NCI-H2227 (cell line): ENCODE measurements around the gene USP21.
A peak's percentile ranks its signal among the peaks of the same experiment; 100 is the strongest.

Source experiments
- DNase-seq: peaks from one replicate; lab custom pipeline; 2025; ENCODE audit not compliant: unreplicated experiment; lab: John Stamatoyannopoulos, UW

The USP21 gene

DNA sequence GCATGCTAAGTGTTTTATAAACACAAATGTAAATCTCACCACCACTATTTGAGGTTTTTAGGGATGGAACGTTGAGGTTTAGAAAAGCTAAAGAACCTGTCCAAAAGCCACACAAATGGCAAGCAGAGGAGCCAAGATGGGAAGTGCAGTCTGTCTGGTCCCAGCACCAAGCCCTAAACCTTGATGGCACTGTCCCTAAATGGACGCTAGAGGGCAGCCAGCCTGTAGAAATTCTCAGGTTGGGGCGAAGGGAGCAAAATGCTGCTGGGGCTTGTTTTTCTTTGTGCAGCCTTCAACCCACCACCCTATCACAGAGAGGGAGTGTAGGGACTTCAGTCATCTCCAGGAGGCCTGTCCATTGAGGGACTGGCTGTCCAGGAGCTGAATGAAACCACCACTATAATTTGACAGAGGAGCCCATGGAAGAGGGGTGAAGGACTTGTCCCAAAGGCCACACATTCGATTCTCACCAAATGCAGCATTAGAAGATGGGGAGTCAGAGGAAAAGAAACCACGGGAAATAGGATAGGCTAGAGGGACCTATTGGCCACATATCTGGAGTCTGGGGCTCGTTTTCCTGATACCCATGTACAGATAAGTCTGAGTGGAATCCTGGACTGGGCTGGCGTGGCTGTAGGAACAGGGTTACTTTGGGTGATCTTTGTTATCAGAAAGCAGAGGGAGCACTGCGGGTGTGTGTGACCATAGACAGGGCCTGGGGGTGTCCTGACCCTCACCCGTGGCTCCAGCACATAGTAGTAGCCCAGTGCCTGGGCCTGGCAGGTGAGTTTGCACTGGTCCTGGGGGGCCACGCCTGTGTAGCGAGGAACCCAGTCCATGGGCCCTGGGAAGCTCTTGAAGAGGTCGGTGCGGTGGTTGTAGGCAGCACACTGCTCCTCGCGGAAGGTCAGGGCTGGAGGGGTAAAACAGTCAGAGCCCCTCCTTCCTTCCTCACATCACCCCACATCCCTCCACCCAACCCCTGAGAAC is 33.5 kb downstream of the USP21 start:
- DNase-seq, result peak; percentile 87

DNA sequence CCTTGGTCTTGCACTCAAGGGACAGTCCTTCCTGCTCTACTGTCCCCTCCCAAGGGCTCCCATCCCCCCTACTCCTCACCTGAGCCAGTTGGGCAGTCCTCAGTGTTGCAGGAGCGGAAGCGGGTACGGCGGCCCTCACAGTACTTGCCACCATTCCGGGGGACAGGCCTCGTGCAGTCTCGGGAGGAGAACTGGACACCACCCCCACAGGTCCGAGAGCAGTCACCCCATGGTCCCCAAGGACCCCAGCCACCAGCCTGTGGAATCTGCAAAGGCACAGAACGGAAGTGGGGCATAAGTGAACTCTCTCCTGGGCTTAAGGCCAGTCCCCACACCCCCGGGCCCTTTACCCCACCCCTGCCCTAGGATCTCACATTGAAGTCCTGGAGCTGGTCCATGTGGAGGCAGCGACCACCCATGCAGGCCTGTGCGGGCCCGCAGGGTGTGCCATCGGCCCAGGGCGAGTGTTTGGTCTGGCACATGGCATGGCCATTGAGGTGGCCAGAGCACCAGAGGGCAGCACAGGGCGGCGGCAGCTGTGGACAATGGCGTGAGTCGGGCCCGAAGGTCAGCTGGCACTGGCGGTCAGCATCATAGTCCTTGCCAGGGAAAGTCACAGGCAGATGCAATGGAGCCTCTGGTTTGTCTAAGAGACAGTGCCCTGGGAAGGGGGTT is 34.4 kb downstream of the USP21 start:
- DNase-seq, result no peak

DNA sequence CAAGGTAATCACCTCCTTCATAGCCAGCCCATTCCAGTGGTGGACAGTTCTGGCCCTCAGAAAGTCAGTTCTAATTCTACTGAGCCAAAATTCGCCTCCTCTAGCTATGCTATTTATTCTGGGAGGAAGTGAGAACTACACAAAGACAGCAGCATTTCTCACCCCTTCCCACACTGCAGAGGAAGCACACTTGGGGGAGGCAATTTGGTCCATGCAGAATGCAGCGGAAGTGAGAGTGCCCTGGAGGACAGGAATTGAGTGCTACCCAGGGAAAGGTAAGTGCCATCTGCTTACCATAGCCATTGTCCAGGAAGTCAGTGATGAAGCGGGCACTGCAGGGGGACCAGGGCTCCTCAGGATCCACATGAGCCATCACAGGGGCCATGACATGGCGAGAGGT is 35.9 kb downstream of the USP21 start:
- no peak for DNase-seq

DNA sequence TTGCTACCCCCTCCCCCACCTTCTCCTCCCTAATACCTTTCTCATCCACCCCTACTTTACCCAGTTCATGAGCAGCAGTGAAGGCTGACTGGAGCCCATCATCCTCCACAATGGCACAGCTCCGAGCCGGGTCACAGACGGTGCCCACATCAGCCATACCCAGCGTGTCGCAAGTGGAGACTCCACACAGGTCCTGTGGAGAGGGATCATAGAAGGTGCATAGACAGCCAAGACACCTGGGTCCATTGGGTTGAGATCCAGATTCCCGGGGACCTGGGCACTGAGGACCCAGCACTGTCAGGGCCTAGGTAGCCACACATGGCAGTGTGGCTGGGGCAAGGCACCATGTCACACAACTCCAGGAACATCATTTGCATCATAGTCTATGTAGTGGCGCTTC is 36.8 kb downstream of the USP21 start:
- DNase-seq, result no peak

DNA sequence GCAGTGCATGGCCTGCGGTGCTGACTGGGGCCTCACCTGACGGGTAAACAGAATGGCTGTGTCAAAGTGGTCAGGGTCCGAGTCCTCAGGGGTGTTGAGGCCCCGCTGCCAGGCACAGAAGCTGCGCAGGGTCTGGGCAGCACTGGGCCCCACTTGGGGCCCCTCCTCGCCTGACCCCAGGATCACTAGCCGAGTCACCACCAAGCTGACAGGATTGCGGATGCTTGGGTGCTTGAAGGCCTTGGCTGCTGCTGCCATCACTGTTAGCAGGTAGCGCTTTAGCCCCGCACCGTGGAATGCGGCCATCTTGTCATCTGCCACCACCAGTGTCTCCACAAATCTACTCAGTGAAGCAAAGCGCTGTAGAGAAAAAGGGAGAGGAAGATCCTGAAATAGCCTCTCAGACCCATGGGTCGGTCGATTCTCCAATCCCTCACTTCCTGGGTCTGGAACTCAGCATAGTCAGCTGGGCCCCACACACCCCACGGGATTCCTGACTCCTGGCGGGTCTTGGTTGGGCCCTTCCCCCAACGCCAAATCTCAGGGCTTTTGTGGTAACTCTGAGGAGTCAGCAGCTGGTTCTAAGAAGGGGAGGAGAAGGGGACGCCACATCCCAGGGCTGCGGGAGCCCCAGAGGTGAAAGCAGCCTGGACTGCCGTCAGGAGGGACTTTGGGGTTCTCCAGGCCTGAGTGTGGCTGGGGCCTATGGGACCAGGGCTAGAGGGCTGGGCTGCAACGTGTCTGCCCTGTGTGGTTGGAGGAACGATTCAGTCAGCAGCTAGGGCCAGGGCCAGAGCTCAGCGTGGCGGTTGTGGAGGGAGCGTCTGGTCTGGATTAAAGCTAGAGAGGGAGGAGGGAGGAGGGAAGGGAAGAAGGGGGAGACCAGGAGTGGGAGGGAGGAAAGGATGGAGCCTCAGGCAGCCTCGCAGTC is 37.5 kb downstream of the USP21 start:
- DNase-seq, result no peak

DNA sequence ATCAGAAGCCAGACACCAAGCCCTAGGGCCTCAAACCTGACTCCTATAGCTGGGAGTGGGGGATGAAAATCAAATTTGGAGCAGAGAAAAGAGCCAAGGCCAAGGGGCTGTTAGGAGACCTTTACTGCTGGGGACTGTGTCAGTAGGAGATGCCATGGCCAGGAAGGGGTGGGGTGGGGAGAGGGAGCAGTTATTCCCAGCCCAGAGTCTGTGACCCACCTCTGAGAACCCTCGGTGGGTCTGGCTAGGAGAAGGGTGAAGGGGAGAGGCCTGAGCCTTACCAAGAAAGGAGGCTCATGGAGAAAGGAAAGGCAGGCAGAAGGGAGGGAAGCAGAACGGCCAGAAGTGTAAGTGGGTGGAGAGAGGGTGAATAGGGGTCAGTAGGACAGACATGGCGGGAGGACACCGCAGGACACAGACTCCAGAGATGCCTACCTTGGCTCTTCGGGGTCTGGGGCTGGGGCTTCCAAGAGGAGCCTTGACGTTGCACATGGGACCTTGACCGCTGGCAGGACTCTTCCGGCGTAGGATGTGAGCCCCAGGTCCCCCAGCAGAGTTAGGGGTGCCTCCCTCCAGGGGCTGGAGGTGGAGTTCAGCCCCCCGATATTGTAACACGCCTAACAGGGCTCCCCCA is 38.4 kb downstream of the USP21 start:
- no peak for DNase-seq

DNA sequence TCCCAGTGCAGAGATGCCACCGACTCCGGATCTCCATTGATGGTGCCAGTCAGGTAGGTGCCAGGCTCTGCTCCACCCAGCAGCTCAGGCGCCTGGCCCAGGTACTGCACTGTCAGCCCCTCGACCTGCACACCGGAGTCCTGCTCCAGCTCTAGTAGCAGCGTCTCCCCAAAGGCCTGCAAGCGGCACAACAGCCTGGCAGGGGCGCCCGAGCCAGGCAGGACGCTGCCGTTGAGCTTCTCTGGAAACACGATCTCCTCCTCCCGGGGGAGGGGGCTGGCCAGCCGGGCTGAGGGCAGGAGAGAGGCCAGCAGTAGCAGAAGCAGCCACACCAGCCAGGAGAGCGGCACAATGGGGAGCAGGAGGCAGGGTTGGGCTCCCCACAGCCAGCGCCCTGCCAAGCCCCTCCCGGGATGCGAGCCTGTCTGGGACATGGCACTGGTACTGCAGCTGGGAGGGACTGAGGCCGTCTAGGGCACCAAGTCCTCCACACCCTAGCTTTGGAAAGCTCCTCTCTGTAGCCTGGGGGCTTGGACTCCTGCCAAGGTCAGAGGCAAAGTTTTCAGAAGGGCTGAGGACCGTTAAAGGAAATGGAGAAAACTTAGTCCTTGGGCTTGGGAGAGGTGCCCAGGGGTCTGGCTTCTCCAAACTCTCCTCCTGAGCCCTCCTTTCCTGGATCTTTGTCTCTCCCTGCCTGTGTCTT is 39.0 kb downstream of the USP21 start:
- peak; percentile 43 for DNase-seq

DNA sequence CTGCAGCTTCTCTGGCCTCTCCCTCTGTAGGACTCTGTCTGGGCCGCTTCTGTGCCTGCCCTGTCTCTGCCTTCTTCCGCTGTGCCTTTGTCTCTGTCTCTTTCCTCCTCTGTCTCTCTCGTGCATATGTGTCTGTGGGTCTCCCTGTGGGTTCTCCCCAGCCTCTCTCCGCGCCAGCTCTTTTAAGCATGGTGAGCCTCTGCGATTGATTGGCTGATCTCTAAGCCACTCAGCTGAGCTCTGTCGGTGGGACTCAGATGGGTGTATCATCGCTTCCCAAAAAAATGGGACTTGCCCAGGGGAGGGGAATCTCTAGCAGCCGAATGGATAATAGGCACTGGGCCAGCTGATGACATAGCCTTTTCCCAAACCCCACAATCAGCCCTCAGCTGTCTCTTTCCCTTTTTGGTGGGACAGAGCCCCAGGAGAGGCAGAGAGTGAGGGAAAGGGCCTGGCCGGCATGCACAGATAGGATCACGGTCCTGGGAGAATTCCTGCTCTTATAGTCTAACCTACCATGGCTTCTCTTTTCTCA is 39.7 kb downstream of the USP21 start, which contains the start of gene ADAMTS4:
Gene ADAMTS4, minus strand, starts transcription at position 158 of the 535 bp plus-strand sequence. CDS start 427 bp downstream, outside the sequence.
- DNase-seq, result no peak

DNA sequence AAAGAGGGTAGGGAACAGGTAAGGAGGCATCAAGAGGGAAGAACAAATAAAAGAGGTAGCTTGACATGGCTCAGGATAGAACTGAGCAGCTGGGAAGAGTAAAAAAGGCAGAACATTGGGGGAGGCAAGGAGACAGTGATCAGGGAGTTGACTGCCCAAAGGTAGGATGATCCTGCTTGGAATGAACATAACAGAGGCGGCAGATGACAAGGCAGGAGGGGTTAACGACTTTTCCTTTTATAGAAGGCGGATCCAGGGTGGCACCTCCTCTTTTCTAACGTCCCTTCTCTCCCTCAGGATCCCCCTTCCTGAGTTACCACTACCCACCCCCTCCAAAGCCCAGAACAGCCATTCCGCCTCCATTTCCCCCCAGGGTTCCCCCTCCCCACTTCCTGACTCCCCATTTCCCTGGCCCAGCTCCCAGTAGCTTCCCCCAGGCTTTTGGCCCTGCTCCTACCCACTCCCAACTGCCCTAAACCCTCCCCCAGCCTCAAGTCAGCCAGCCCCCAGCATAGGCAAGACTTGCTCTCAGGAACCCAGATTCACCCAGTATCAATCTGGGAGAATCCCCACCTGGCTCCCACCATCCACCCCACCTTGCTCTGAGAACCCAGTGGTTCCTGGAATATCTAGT is 40.3 kb downstream of the USP21 start:
- no peak for DNase-seq

DNA sequence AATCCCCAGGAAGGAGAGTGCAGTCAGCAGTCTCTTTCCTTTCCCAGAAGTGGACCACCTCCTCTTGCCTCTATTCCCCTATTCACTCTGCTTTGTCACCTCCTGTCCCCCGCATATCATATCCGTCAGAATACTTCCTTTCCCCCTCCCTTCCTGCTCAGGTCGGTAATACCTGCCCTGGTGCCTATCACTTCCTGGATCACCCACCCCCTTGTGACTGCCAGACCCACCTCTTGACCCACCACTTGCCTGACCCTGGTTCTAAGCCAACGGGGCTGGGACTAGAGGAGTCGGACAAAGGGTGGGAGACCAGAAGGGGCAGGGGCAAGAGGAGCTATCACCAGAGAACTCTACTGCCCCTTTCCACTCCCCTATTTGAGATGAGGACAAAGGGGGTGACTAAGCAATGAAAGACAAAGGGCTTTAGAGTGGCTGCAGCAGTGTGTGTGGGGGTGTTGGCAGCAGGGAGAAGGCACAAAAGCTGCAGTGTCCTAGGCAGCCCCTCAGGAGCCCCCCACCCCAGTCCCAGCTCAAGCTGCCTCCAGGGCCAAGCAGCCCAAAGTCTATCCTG is 41.2 kb downstream of the USP21 start:
- no peak for DNase-seq

DNA sequence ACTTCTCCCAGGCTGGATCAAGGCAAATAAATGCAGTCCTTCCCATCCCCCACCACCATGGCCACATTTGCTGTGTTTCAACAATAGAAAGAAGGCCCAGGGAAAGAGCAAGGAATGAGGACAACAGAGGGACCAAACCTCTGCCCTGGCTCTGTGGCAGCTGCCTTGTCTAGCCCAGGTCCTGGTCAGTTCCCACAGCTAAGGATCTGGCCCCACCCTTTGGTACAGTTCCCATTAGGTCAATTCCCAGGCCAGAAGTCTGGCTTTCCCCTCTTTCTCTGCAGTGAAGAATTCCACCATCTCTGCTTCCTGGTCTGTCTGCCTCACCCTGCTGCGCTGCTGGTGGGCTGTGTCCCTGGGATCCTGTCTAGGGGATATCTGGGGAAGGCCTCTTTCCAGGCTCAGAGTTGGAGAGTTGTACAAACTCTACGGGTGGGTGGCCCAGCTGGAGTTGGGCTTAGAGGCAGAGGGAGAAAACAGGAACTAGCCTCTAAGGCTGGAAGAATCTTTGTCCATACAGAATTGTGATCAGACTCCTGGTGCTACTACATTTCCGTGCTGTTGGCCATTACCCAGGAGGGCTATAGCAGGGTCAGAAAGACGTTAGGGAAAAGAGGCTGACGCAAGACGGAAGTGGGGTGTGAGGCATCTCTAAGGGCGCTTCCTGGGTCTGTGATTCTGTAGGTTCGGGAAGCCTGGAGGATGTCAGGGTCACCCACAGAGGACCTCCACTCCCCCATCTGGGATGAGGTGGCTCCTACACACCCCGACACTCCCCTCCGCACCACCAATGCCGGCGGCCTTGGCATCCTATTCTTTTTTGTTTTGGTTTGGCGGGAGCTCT is 41.9 kb downstream of the USP21 start:
- no peak for DNase-seq

DNA sequence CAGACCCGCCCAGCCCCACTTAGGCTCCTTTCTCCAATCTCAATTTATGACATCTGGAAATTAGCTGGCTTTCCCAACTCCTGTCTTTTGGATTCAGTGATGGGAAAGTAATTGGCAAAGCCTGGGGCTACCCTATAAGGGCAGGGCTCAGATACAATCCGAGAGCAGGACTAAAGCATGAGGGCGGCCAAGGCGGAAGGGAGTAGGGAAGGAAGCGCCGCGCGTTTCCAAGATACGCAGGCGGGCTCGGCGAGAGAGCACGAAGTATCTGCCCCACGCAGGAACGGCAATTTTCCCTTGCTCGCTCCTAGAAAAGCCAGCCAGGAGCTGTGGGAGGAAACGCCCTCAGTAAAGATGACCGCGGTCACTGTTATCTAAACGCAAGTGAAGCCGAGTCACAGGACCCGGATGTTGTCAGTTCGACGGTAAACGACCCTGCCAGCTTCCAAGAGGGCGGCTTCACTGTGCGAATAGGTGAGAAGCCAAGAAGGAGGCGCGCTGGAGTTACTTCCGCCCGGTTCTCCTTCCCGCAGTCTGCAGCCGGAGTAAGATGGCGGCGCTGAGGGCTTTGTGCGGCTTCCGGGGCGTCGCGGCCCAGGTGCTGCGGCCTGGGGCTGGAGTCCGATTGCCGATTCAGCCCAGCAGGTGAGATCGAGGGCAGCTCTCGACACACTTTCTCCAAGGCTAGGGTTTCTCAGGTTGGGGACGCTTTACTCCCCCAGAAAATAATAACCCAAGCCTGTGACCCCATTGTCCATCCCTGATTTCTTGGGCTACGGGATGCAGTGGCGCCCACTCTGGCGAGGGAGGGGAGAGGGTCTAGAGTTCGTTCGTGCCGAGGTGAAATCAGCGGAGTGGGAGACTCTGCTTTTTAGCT is 42.8 kb downstream of the USP21 start, which contains the start of gene NDUFS2:
Gene NDUFS2, plus strand, starts transcription at position 532 of the 877 bp plus-strand sequence. Its CDS starts 19 bp downstream, at position 551.
- DNase-seq, result peak; percentile 99

DNA sequence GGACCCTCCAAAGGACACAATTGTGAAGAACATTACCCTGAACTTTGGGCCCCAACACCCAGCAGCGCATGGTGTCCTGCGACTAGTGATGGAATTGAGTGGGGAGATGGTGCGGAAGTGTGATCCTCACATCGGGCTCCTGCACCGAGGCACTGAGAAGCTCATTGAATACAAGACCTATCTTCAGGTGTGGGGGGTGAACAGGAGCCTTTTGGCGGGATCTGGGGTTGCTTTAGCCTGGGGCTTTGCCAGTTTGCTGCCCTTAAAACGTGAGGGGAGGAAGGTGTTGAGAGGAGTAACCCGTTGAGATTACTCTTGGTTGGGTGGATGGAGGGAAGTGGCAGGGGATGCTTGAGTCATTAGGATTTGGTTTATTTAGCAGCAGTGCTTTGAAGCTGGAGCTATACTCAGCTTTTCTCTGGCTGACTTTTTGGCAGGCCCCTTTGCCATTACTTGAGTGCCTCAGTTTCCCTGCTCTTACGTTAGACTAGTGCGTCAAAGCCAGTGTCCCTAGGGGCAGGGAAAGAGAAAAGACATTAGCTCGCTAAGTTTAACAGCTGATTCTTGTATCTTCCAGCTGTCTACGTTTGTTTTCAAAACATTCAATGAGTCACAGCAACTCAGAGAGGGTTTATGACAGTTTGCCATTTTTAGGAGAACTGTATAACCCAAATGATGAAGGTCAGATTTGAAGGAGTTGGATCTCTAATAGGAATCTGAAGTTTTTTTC is 47.3 kb downstream of the USP21 start:
- no peak for DNase-seq

DNA sequence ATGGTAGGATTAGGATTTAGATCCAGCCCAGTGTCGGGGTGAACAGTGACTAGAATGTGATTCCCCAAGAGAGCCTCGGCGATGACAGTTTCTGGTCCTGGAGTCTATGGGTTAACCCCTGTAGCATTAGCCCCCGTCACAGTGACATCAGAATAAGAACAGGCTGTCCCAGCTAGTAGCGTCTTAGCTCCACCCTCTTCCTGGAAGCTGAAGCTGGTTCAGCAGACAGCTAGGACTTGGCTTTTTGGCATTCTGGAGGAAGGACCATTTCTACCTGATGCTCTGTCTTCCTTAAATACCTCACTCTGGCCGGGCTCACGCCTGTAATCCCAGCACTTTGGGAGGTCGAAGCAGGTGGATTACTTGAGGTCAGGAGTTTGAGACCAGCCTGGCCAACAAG is 47.9 kb downstream of the USP21 start:
- DNase-seq, result no peak

DNA sequence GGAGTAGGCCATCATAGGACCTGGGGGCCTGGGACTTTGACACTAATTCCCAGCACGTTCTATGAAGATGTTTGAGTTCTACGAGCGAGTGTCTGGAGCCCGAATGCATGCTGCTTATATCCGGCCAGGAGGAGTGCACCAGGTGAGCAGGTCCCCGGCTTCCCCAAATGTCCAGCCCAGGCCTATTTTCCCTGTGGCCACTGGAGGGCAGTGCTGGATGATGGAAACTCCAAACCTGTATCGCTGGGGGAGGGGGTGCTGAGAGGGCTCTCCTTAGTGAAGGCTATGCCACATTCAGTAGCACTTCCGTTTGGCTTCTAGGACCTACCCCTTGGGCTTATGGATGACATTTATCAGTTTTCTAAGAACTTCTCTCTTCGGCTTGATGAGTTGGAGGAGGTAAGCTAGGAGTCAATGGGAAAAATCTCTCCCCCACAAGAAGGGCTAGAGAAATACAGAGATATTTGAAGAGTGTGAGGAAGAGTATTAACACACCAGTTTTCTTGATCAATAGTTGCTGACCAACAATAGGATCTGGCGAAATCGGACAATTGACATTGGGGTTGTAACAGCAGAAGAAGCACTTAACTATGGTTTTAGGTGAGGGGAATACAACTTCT is 50.6 kb downstream of the USP21 start:
- peak; percentile 87 for DNase-seq

DNA sequence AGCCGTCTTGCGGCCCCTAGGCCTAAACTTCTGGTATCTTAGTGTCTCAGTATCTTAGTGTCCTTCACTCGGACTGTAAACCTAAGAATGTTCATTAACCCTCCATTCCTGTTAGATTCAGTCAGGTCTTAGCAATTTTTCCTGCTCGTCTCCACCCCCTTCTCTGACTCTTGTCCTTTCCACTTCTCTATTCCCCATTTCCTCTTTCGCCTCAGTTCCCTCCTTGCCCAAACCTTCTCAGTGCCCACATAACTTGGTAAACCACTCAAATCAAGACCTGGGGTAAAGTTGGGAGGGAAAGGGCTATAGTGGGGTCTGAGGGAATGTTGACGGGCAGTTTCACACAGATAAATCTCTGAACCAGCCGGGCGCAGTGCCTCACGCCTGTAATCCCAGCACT is 55.1 kb downstream of the USP21 start:
- no peak for DNase-seq
